Stimulated activated CD4-positive, alpha-beta T cell treated with anti-CD3 and anti-CD28 coated beads, Interleukin-4, amount 100 ng/mL, for 1 hour (primary cell): ENCODE results near the gene GP9.
"Not testable (repeated sequence)": the region's sequence is repeated elsewhere in the genome, so short reads cannot be mapped to it uniquely, and the experiment has no call there.

Experiments
- DNase-seq: peaks from one replicate; pipeline ENCODE4 v3.0.0-alpha.2; 2020

Gene GP9

GRCh38 chr3:129081503-129081902 is 20.9 kb downstream of the GP9 start:
- DNase-seq: no peak

GRCh38 chr3:129082026-129082425 is 21.4 kb downstream of the GP9 start:
- no peak for DNase-seq

GRCh38 chr3:129084501-129084900 is 23.9 kb downstream of the GP9 start:
- DNase-seq: no peak

- no peak for DNase-seq
These were observed 24.7 kb downstream of the GP9 start for GRCh38 chr3:129085165-129085715.

GRCh38 chr3:129085818-129086217 is 25.2 kb downstream of the GP9 start:
- DNase-seq: no peak

GRCh38 chr3:129087138-129087702 is 26.6 kb downstream of the GP9 start:
- DNase-seq: no peak

- DNase-seq: not testable (repeated sequence)
These were observed 27.3 kb downstream of the GP9 start for GRCh38 chr3:129087904-129088303.

- not testable (repeated sequence) for DNase-seq
These were observed 27.7 kb downstream of the GP9 start for GRCh38 chr3:129088312-129088711.

- DNase-seq: no peak
These were observed 34.7 kb downstream of the GP9 start for GRCh38 chr3:129095285-129095684.

GRCh38 chr3:129100274-129100673 is 39.7 kb downstream of the GP9 start:
- DNase-seq: no peak

- DNase-seq: no peak
These were observed 41.0 kb downstream of the GP9 start for GRCh38 chr3:129101370-129102138.

- DNase-seq: no peak
These were observed 42.7 kb downstream of the GP9 start for GRCh38 chr3:129103296-129103695.

- DNase-seq: no peak
These were observed 43.5 kb downstream of the GP9 start for GRCh38 chr3:129104051-129104450.

- DNase-seq: no peak
These were observed 44.0 kb downstream of the GP9 start for GRCh38 chr3:129104498-129105079.

GRCh38 chr3:129105862-129106261 is 45.3 kb downstream of the GP9 start:
- no peak for DNase-seq

- DNase-seq: no peak
These were observed 45.7 kb downstream of the GP9 start for GRCh38 chr3:129106320-129106719.

GRCh38 chr3:129106866-129107565 is 46.4 kb downstream of the GP9 start:
- no peak for DNase-seq

GRCh38 chr3:129107793-129108192 is 47.2 kb downstream of the GP9 start:
- DNase-seq: no peak

GRCh38 chr3:129111076-129111780 is 50.6 kb downstream of the GP9 start:
- not testable (repeated sequence) for DNase-seq
